ENCODE measurements around the gene RTN4R. TPM values are rescaled to one million over a fixed set of nuclear protein-coding genes. Genes with fewer than 3 reads are reported as not detected.
A peak's percentile ranks its signal among the peaks of the same experiment; 100 is the strongest.
"Not testable (repeated sequence)": the region's sequence is repeated elsewhere in the genome, so short reads cannot be mapped to it uniquely, and the experiment has no call there.

Gene RTN4R
- total RNA-seq, 1 experiment from 2014 or later = 15.6 TPM

DNA sequence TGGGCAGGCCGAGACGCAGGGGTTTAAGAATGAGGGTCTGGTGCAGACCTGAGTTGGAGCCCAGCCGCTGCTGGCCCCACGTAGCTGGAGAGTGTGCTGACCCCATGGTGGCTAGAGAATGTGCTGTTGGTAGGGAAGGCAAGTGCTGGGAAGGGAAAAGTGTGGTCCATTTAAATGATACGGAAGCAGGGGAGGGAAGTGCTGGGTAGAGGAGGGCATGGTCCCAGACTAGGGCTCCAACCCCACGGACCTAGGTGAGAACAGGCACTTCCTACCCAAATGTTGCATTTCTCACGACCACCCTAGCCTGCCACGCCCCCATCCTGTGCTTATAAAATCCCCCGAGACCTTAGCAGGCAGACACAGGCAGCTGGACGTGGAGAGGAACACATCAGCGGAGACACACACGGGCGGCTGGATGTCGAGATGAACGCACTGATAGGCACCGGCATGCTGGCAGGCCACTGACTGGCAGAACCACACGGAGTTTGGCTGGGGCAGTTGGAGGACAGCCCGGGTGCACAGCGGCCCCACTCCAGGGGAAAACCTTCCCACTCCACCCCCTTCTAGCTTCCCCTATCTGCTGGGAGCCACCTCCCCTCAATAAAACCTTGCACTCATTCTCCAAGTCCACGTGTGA lies 18.8 kb upstream of the RTN4R start:
- not testable (repeated sequence) for DNase-seq (ENCODE audit: low spot score)

DNA sequence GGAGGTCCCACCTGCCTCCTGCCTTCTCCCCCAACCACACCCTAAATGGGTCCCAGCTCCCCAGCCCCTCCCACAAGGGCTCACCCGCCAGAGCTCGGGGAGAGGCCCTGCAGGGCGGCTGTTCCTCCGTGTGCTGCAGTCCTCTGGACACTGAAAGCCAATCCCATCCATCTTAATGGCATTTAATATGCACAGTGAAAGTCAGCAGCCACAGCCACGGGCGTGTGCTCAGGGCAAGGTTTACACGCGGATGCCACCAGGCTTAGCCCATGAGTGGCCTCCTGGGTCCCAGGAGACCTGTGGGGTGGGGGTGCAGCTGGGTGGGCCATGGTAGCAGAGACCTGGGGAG lies 18.2 kb upstream of the RTN4R start:
- not testable (repeated sequence) for DNase-seq (ENCODE audit: low spot score)

GRCh38 chr22:20285473-20286311 lies 17.6 kb upstream of the RTN4R start:
- DNase-seq (ENCODE audit: low spot score) = not testable (repeated sequence)

DNA sequence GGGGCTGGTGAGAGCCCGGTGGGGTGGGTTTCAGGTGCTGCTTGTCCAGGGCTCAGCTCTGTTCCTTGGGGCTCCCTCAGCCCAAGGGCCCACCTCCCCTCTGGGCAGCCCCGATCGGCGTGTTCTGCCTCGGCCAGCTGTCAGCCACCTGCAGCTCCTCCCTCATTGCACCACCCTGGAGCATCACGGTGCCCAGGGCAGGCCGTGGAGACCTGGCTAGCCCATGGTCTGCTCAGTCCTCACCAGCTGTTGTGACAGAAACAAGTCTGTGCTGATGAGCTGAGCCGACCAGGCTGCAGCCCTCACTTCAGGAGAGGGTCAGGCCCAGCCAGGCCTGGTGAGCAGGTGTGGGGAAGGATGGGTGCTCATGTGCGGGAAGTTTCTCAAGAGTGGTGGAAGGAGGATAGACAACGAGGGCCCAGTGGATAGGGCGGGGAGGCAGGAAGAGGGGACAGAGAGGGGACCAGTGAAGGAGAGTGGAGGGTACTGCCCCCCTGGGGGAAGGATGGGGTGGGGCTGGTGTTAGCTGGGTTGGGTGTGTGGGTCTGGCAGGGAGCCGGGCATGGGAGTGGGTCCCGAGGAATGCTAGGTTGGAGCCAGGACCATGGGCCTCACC lies 16.5 kb upstream of the RTN4R start:
- DNase-seq (ENCODE audit: low spot score) = no peak

- no peak for DNase-seq (ENCODE audit: low spot score)
Observed at GRCh38 chr22:20283674-20284066, 15.6 kb upstream of the RTN4R start.

GRCh38 chr22:20282901-20283673 lies 15.0 kb upstream of the RTN4R start:
- no peak for DNase-seq (ENCODE audit: low spot score)

GRCh38 chr22:20281891-20282290 lies 13.8 kb upstream of the RTN4R start:
- DNase-seq (ENCODE audit: low spot score) = no peak

DNA sequence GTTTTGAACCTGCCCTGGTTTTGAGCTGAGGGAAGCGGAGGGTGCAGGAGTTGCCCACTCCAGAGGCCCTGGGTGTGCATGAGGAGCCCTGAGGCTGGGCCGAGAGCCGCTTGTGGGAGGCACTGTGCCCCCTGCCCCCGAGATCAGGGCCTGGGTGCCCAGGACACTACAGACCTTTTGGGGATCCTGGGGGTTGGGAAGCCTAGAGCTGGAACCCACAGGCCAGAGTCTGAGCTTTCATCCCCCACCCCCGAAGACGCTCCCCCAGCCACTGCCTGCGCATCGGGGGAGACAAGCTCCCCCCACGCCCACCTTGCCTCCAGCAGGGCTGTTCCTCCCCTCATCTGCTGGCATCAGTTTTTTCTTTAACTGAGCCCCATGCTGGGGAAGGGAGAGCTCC lies 13.4 kb upstream of the RTN4R start:
- DNase-seq (ENCODE audit: low spot score) = not testable (repeated sequence)

- DNase-seq (ENCODE audit: low spot score) = no peak
Observed at GRCh38 chr22:20280866-20281265, 12.7 kb upstream of the RTN4R start.

DNA sequence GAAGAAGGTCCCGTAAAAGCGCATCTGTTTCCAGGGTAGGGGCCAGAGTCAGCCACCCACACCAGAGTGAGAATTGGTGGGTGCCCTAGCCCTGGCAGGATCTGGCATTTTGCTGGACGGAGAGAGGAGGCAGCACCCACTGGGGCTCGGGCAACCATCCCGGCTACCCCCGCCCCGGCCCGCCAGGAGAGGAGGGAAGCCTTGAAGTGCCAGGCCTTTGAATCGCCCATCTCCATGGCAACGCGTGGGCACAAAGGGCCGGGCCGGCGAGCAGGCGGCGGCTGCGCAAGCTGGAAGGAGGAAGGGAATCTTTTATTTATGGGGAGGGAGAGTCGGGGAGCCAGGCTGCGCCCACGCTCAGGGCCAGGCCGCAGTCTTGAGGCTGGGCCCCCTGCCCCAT lies 12.0 kb upstream of the RTN4R start:
- not testable (repeated sequence) for DNase-seq (ENCODE audit: low spot score)

- DNase-seq (ENCODE audit: low spot score) = peak; percentile 77
Observed at GRCh38 chr22:20279662-20280134, 11.6 kb upstream of the RTN4R start.

- DNase-seq (ENCODE audit: low spot score) = not testable (repeated sequence)
Observed at GRCh38 chr22:20278726-20279490, 10.8 kb upstream of the RTN4R start.

- not testable (repeated sequence) for DNase-seq (ENCODE audit: low spot score)
Observed at GRCh38 chr22:20277936-20278635, 10.0 kb upstream of the RTN4R start.

DNA sequence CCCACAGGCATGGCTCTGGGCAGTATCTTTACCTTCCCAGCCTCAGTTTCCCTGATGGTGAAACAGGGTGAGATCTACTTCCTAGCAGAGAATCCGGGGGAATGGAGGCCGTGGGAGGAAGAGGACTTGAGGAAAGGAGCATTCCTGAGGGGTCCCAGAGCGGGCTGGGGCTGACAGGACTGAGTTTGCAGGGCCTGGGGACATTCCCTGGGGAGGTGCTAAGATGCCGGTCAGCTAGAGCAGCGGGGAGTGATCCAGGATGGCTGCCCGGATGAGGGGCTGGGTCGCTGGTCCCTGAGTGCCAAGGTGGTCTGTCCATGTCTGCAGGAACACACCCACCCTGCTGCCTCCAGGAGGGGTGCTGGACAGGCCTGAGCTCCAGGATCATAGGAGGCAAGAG lies 8.3 kb upstream of the RTN4R start:
- DNase-seq (ENCODE audit: low spot score) = no peak

- DNase-seq (ENCODE audit: low spot score) = no peak
Observed at GRCh38 chr22:20275836-20276235, 7.7 kb upstream of the RTN4R start.

- DNase-seq (ENCODE audit: low spot score) = not testable (repeated sequence)
Observed at GRCh38 chr22:20275325-20275724, 7.2 kb upstream of the RTN4R start.

DNA sequence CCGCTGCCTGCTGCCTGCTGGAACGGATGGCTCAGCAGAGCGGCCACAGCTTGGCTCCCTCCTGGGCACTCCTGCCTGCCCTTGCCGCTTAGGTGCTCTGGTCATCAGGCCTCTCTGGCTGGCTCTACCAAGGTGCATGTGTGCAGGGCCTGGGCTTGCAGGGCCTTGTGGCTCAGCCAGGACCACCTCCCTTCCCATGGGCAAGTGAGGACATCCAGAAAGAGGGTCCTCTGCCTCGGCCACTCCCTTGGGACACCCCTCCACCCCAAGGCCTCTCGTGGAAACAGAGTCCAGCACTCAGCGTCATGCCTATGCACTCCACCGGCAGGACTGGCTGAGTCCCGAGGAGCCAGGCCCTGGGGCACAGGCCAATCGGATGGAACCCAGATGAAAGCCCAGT lies 6.3 kb upstream of the RTN4R start:
- DNase-seq (ENCODE audit: low spot score) = not testable (repeated sequence)

GRCh38 chr22:20273758-20274181 lies 5.7 kb upstream of the RTN4R start:
- DNase-seq (ENCODE audit: low spot score) = no peak

DNA sequence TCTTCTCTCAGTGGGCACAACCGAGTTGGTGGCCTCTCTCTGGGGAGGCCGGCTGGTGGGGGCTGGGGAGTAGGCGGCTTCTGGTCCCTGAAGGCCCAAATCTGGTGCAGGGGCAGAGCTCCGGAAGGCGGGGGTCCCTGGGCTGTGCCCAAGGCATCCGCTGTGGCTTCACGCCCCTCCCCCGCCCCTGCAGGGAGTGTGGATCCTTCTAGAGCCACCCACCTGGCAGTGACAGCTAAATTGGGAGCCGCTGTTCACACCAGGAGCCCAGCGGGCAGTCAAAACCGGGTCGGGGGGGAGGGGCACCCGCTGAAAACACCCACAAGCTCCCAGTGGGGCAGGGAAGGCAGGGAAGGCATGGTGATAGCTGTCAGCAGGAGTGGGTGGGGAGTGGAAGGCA lies 4.6 kb upstream of the RTN4R start:
- no peak for DNase-seq (ENCODE audit: low spot score)

DNA sequence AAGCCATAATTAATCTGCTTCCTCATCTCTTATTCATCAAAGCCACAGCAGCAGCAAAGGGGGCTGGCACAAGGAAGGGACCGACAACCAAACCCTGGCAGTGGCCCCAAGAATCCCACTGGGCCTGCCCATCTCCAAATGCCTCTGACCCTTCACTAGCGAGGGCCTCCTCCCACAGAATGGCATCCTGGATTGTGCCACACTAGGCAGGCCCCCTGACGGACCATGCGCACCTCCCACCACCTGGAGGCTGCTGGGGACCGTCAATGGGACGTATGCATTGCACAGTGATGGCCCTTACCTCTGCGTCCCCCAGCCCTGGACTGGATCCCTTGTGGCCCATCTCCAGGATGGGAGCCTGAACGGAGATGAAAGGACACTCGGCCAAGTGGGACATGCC lies 4.1 kb upstream of the RTN4R start:
- no peak for DNase-seq (ENCODE audit: low spot score)
